ENCODE results near the gene LHX1. TPM values are rescaled to one million over a fixed set of nuclear protein-coding genes. Genes with fewer than 3 reads are reported as not detected.

The LHX1 gene
- polyA plus RNA-seq, 4 donors = 0.01 TPM; not detected in 3

Other genes starting within 250 kb of the LHX1 start
- gene AATF, start 11.5 kb downstream of the LHX1 start, polyA plus RNA-seq = 10 to 100 TPM; 33.2 to 50.5 (median 36.0) TPM

All from small intestine (tissue), 4 donors.